GM18507 (cell line): ENCODE measurements around the gene PI16.
"Not testable (repeated sequence)": the region's sequence is repeated elsewhere in the genome, so short reads cannot be mapped to it uniquely, and the experiment has no call there.

Experiments
- DNase-seq: peaks from one replicate; pipeline ENCODE4 v3.0.0; 2011; ENCODE audit warnings: low read depth; ENCODE audit not compliant: insufficient read length; ENCODE audit errors: extremely low spot score
- FAIRE-seq: peaks from 2 replicates; lab custom pipeline; 2011; peaks lifted over from hg19 to GRCh38; lab: Jason Lieb, UNC

PI16 gene

DNA sequence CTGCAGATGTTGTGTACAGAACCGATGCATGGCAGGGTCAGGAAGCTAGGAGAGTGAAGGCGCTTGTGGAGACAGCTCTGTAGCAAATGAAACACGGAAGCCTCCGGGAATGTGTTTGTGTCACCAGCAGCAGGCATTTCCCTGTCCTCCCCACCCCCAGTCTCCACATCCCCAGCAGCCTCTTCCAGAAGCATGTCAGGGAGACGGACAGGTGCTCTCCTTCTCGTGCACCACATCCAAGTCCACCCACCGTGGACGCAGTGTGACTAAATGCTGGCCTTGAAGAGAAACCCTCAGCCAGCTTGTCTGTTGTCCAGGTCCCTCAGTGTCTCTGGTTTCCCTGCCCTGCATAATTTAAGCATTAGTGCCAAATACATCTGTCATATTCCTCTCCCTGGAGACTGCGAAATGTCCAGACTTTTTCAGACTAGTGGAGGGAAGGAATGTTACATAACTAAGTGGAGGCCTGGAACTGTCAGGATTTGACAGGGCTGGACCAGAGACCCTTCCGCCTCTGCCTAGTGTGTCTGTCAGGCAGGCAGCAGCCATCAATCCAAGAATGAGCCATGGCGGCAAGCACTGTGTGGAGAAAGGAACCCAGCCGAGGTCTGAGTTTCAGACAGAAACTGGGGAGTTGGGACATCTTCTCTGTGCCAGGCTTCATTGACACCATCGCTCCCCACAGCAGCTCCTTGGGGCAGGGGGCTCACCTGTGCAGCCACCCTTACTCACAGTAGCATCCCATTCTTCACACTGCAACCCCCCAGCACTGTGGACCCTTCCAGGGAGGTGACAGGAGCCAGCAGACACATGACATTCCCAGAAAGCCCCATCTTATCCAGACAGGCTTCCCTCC is 26.6 kb upstream of the PI16 start:
- FAIRE-seq (no peak), DNase-seq (no peak)

- FAIRE-seq (no peak), DNase-seq (no peak)
These were observed 26.0 kb upstream of the PI16 start for GRCh38 chr6:36928547-36928918.

DNA sequence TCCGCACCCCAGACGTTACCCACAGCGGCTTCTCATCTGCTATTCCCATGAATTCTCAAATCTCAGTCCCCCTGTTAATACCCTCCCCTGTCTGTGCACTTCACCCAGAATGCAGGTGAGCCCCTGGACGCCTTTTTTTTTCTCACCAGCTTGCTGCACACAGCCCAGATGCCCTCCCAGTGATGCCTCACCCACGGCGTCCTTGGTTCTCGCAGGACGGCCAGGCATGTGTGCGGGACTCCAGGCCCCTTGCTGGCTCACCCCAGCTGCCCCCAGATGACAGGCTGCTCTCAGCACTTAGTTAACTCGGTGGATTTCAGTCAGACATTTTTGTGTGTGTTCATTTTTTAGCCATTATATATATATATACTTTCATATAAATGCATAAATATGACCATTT is 25.4 kb upstream of the PI16 start:
- no peak for DNase-seq
- FAIRE-seq: no peak

DNA sequence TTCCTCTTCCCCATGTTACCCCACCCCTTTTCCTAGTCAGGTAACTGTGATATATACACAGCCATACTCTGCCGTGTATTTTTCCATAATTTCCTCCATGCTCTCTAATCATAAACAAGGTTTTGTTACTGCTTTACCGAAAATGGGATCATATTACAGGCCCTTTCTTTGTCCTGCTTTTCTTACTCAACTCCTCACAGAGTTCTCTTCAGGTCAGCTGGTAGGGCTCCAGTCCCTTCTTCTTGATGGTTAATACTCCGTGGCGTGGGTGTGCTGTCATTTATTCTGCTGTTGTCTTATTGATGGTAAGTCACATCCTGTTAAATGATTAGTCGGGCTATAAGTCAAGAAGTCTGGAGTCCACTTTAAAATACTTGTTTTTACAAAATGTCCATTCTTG is 24.9 kb upstream of the PI16 start:
- FAIRE-seq: no peak
- DNase-seq: no peak

DNA sequence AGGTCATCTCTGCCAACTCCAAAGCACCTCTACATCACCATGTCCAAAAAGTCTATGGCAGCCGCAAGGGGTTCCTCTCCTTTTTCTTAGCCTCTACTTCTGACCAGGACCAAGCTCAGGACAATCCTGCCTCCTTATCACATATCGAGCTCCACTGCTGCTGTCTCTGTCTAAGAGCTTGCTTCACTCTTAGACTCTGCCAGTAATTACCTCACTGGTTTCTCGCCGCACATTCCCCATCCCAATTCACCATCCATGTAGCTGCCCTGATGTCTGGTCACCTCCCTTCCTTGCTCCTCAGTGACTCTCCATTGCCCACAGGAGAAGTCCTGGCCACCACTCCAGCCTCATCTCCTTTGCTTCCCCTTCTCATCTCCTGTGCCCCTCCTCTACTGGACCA is 24.1 kb upstream of the PI16 start:
- DNase-seq (no peak), FAIRE-seq (no peak)

- DNase-seq (no peak), FAIRE-seq (no peak)
These were observed 21.4 kb upstream of the PI16 start for GRCh38 chr6:36933102-36933501.

DNA sequence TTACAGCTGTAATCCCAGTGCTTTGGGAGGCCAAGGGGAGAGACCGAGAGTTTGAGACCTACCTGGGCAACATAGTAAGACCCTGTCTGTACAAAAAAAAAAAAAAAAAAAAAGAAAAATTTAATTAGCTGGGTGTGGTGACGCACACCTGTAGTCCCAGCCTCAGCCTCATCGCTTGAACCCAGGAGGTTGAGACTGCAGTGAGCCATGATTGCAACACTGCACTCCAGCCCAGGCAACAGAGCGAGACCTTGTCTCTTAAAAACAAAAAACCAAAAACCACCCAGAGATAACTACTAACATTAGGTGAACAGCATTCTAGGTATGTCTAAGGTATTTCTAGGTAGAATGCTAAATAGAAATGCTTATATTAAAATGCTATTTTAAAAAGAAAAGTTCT is 21.0 kb upstream of the PI16 start:
- no peak for FAIRE-seq

GRCh38 chr6:36934901-36935300 is 19.6 kb upstream of the PI16 start:
- DNase-seq (no peak), FAIRE-seq (no peak)

More for the DNA sequence above, 21.0 kb upstream of the PI16 start:
- DNase-seq: no peak

DNA sequence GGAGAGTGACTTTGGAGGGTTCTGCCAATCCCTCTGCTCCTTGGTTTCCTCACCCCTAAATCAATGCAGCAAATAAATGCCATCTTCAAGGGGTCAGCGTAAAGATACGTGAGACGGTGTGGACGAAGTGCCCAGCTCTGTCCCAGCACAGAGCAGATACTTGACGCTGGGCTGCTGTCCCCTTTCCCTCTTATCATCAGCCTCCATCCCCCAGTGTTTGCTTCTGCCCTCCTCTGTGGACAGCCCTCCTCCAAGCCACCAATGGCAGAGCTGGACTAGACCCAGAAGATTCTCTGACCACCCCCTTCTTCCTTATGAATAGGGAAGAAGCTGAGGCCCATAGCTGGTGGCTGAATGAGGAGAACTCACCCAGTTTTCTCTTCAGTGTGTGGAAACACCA is 17.7 kb upstream of the PI16 start:
- FAIRE-seq (no peak), DNase-seq (no peak)

- FAIRE-seq: no peak
- no peak for DNase-seq
These were observed 16.6 kb upstream of the PI16 start for GRCh38 chr6:36937896-36938295.

- FAIRE-seq: no peak
- DNase-seq: no peak
These were observed 16.0 kb upstream of the PI16 start for GRCh38 chr6:36938536-36938935.

- not testable (repeated sequence) for DNase-seq, FAIRE-seq
These were observed 15.5 kb upstream of the PI16 start for GRCh38 chr6:36939005-36939404.

- DNase-seq (no peak), FAIRE-seq (no peak)
These were observed 14.5 kb upstream of the PI16 start for GRCh38 chr6:36940027-36940426.

- not testable (repeated sequence) for FAIRE-seq, DNase-seq
These were observed 13.0 kb upstream of the PI16 start for GRCh38 chr6:36941561-36941960.

DNA sequence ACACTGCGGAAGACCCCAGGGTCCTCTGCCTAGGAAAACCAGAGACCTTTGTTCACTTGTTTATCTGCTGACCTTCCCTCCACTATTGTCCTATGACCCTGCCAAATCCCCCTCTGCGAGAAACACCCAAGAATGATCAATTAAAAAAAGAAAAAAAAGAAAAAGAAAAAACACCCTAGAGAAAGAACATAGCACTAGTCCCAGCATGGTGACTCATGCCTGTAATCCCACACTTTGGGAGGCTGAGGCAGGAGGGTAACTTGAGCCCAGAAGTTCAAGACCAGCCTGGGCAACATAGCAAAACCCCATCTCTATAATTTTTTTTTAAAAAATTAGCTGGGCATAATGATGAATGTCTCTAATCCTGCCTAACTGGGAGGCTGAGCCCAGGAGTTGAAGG is 12.2 kb upstream of the PI16 start:
- FAIRE-seq, DNase-seq: not testable (repeated sequence)

GRCh38 chr6:36944650-36945049 is 9.9 kb upstream of the PI16 start:
- no peak for FAIRE-seq
- no peak for DNase-seq

- FAIRE-seq: no peak
- DNase-seq: no peak
These were observed 9.2 kb upstream of the PI16 start for GRCh38 chr6:36945301-36945700.

DNA sequence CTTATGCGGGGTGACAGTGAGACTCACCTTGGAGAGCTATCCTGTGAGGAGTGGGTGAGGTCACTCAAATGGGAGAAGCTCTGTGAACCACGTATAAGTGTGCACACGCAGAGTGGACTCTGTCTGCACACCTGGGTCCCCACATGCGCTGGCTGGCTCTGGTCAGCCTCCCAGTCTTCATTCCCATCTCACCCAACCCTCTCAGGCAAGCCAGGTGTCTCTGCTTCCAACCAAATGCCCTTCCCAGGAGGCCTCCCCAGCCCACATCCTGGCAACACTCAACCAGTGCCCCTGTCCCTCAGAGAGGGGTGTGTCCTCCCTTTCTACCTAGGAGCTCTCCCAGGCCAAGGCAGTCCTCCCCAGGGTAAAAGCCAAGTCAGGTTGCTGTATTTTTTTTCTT is 8.0 kb upstream of the PI16 start:
- FAIRE-seq: no peak

GRCh38 chr6:36947570-36948351 is 6.8 kb upstream of the PI16 start:
- no peak for FAIRE-seq
- DNase-seq: no peak

More for the DNA sequence above, 8.0 kb upstream of the PI16 start:
- DNase-seq: no peak

GRCh38 chr6:36949076-36949475 is 5.5 kb upstream of the PI16 start:
- FAIRE-seq, DNase-seq: not testable (repeated sequence)

DNA sequence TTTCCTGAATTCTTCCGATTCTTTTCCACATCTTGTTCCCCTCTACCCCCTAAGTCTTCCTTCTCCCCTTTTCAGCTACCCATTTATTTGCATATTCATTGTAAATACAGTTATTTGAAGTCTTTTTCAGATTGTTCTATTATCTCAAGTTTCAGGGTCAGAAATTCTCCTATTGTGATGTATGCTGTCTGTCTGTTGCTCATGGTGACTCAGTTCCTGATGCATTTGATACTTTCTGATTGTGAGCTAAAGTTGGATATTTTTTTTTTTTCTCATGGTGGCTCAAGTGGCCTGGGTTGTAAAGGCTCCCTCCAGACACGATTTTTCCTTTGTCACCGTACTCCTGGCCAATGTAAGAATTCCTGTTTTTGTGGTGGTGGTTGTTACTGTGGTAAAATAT is 4.9 kb upstream of the PI16 start:
- FAIRE-seq: no peak
- DNase-seq: no peak
